Stimulated activated CD4-positive, alpha-beta T cell treated with anti-CD3 and anti-CD28 coated beads, TNF-alpha, amount 100 ng/mL, for 48 hours (primary cell): ENCODE measurements around the gene SNRPA.
"Not testable (repeated sequence)": the region's sequence is repeated elsewhere in the genome, so short reads cannot be mapped to it uniquely, and the experiment has no call there.

ENCODE experiments used
- DNase-seq, 3 donors: peaks; one replicate each; pipeline ENCODE4 v3.0.0-alpha.2; 2020; ENCODE audit warnings: low read depth in 3 of 3

The SNRPA gene

GRCh38 chr19:40744554-40745401 is 6.2 kb upstream of the SNRPA start:
- no peak for DNase-seq

- no peak for DNase-seq
Measured at GRCh38 chr19:40745402-40745780, 5.6 kb upstream of the SNRPA start.

GRCh38 chr19:40747536-40747935 is 3.5 kb upstream of the SNRPA start:
- no peak for DNase-seq

GRCh38 chr19:40750058-40750873 is 737 bp upstream of the SNRPA start, which contains the start of gene ACTMAP:
Gene ACTMAP, minus strand, starts transcription at chr19:40750477. Its CDS starts 674 bp downstream, at chr19:40749803.
- DNase-seq = peak; percentile 98 to 100 (median 99)

GRCh38 chr19:40752257-40752781 is 1.3 kb downstream of the SNRPA start:
- no peak for DNase-seq

- DNase-seq = peak; percentile 43 to 61 (median 54)
Measured at GRCh38 chr19:40754611-40755247, 3.7 kb downstream of the SNRPA start.

- no peak for DNase-seq
Measured at GRCh38 chr19:40755248-40755624, 4.2 kb downstream of the SNRPA start.

- DNase-seq = no peak
Measured at GRCh38 chr19:40755791-40756190, 4.8 kb downstream of the SNRPA start.

GRCh38 chr19:40756502-40757110 is 5.6 kb downstream of the SNRPA start:
- no peak for DNase-seq

- no peak for DNase-seq
Measured at GRCh38 chr19:40758491-40758890, 7.5 kb downstream of the SNRPA start.

- no peak for DNase-seq
Measured at GRCh38 chr19:40759352-40759751, 8.3 kb downstream of the SNRPA start.

- DNase-seq = no peak
Measured at GRCh38 chr19:40762754-40763470, 11.9 kb downstream of the SNRPA start.

- DNase-seq = no peak
Measured at GRCh38 chr19:40763526-40763925, 12.5 kb downstream of the SNRPA start.

- DNase-seq = no peak
Measured at GRCh38 chr19:40763963-40764362, 13.0 kb downstream of the SNRPA start.

GRCh38 chr19:40766385-40766784 is 15.4 kb downstream of the SNRPA start:
- DNase-seq = not testable (repeated sequence)

- no peak for DNase-seq
Measured at GRCh38 chr19:40768869-40769268, 17.9 kb downstream of the SNRPA start.

GRCh38 chr19:40771101-40771862 is 20.3 kb downstream of the SNRPA start:
- not testable (repeated sequence) for DNase-seq

- DNase-seq = no peak
Measured at GRCh38 chr19:40774916-40775631, 24.1 kb downstream of the SNRPA start, which contains the start of gene MIA. Gene MIA, plus strand, starts transcription at chr19:40775521. Its CDS starts 22 bp downstream, at chr19:40775543.

- no peak for DNase-seq
Measured at GRCh38 chr19:40775632-40776022, 24.6 kb downstream of the SNRPA start.
